SK-N-SH (cell line): ENCODE measurements around the gene C19orf81. TPM values are rescaled to one million over a fixed set of nuclear protein-coding genes. Genes with fewer than 3 reads are reported as not detected.

Experiments used
- CTCF ChIA-PET: fragments of 300-600, 350-600 bp; formaldehyde crosslinking; extraction: SDS; loops from one replicate; lab custom pipeline; 2021; lab: Yijun Ruan, JAX
- POLR2A ChIA-PET: fragments of 350-600 bp; sonication (Branson Sonifier 250); formaldehyde crosslinking; extraction: SDS; loops from one replicate; lab custom pipeline; 2020; ENCODE audit warnings: antibody characterized with exemption, inconsistent platforms; lab: Yijun Ruan, JAX
- DNase-seq: peaks from one replicate; pipeline ENCODE4 v3.0.0; 2012
- H2AFZ ChIP-seq: fragments of 200-600 bp; sonication (generic); 2 replicates; pipeline ENCODE4 v1.8.1; 2016; ENCODE audit warnings: antibody characterized with exemption, mild to moderate bottlenecking, low read depth
- H3F3A ChIP-seq: fragments of 200-600 bp; sonication (generic); replicated peaks from 2 replicates; pipeline ENCODE3; 2016; ENCODE audit warnings: antibody characterized with exemption, mild to moderate bottlenecking; ENCODE audit not compliant: insufficient read depth
- H3K27ac ChIP-seq, 2 experiments: fragments of 200-500 bp in 1 of 2; fragments of 200-600 bp in 1 of 2; sonication (Bioruptor generic) in 1 of 2; sonication (generic), shearing (Covaris generic) in 1 of 2; 2 replicates each; pipeline versions ENCODE4 v1.5.1 to v1.6.1; 2014 to 2016; ENCODE audit warnings: low read depth in 2 of 2, inconsistent platforms in 1 of 2, low read length in 1 of 2, mild to moderate bottlenecking in 1 of 2, mixed read lengths in 1 of 2
- H3K27me3 ChIP-seq: fragments of 200-600 bp; sonication (generic), shearing (Covaris generic); 2 replicates; pipeline ENCODE4 v1.6.1; 2016; ENCODE audit warnings: mixed run types; ENCODE audit not compliant: insufficient read depth
- H3K36me3 ChIP-seq, 2 experiments: fragments of 200-500 bp in 1 of 2; fragments of 200-600 bp in 1 of 2; sonication (Bioruptor generic) in 1 of 2; sonication (generic) in 1 of 2; replicated peaks in 1 of 2; 2 replicates each; pipeline versions ENCODE3 to v1.5.1; 2014 to 2016; ENCODE audit warnings: low read length in 1 of 2, mild to moderate bottlenecking in 1 of 2; ENCODE audit not compliant: insufficient read depth in 2 of 2, control insufficient read depth in 1 of 2
- H3K4me1 ChIP-seq, 2 experiments: fragments of 200-500 bp in 1 of 2; fragments of 200-600 bp in 1 of 2; sonication (Bioruptor generic) in 1 of 2; sonication (generic), shearing (Covaris generic) in 1 of 2; 2 replicates each; pipeline versions ENCODE4 v1.5.1 to v1.6.1; 2014 to 2016; ENCODE audit warnings: low read depth in 1 of 2, low read length in 1 of 2, mixed run types in 1 of 2; ENCODE audit not compliant: insufficient read depth in 2 of 2, control insufficient read depth in 1 of 2
- H3K4me2 ChIP-seq: fragments of 200-600 bp; sonication (generic), shearing (Covaris generic); 2 replicates; pipeline ENCODE4 v1.6.1; 2017; ENCODE audit warnings: mixed run types
- H3K4me3 ChIP-seq, 2 experiments: fragments of 200-500 bp in 1 of 2; fragments of 200-600 bp in 1 of 2; sonication (Bioruptor generic) in 1 of 2; sonication (generic), shearing (Covaris generic) in 1 of 2; 2 replicates each; pipeline versions ENCODE4 v1.5.1 to v1.8.1; 2014 to 2016; ENCODE audit warnings: low read depth in 2 of 2, inconsistent platforms in 1 of 2, low read length in 1 of 2, mild to moderate bottlenecking in 1 of 2, mixed read lengths in 1 of 2, moderate library complexity in 1 of 2
- H3K79me2 ChIP-seq: fragments of 200-600 bp; sonication (generic); 2 replicates; pipeline ENCODE4 v1.8.1; 2017; ENCODE audit warnings: mild to moderate bottlenecking; ENCODE audit not compliant: insufficient read depth
- H3K9ac ChIP-seq: fragments of 200-600 bp; sonication (generic); 2 replicates; pipeline ENCODE4 v1.6.1; 2017; ENCODE audit warnings: mixed run types
- H3K9me2 ChIP-seq: fragments of 200-600 bp; sonication (generic); 2 replicates; pipeline ENCODE4 v1.6.1; 2017; ENCODE audit warnings: mixed run types
- H3K9me3 ChIP-seq: fragments of 200-600 bp; sonication (generic); 2 replicates; pipeline ENCODE4 v1.6.1; 2017; ENCODE audit warnings: mixed run types, mild to moderate bottlenecking, moderate library complexity
- H4K20me1 ChIP-seq: fragments of 200-600 bp; sonication (generic); 2 replicates; pipeline ENCODE4 v1.6.1; 2017; ENCODE audit warnings: mild to moderate bottlenecking, mixed run types; ENCODE audit not compliant: insufficient read depth
- FOXJ3 ChIP-seq: sonication (generic); formaldehyde crosslinking; IDR thresholded peaks from 2 replicates; pipeline ENCODE4 v1.5.1; 2020; ENCODE audit warnings: mild to moderate bottlenecking, missing genetic modification reagents
- GABPA ChIP-seq: IDR thresholded peaks from 2 replicates; pipeline ENCODE4 v1.4.0; 2012; ENCODE audit warnings: low read depth, mild to moderate bottlenecking
- MEF2A ChIP-seq: IDR thresholded peaks from 2 replicates; pipeline ENCODE4 v1.4.0; 2012; ENCODE audit warnings: low read depth, borderline replicate concordance
- POLR2AphosphoS5 ChIP-seq: IDR thresholded peaks from 2 replicates; pipeline ENCODE4 v1.6.1; 2012; ENCODE audit warnings: low read depth, low read length
- RFX5 ChIP-seq: IDR thresholded peaks from 2 replicates; pipeline ENCODE4 v1.6.1; 2012; ENCODE audit warnings: mild to moderate bottlenecking, improper control_type of control experiment, low read length
- RXRA ChIP-seq: IDR thresholded peaks from 2 replicates; pipeline ENCODE4 v1.4.0; 2012; ENCODE audit warnings: low read depth, mild to moderate bottlenecking, borderline replicate concordance
- SMC3 ChIP-seq: IDR thresholded peaks from 2 replicates; pipeline ENCODE4 v1.6.1; 2012; ENCODE audit warnings: low read depth, low read length, improper control_type of control experiment
- TAF1 ChIP-seq: IDR thresholded peaks from 2 replicates; pipeline ENCODE4 v1.6.1; 2012; ENCODE audit warnings: low read depth, mild to moderate bottlenecking, low read length, moderate library complexity, borderline replicate concordance
- WGBS: methylation state at CpG from one replicate; pipeline ENCODE4 v1.1.6; 2017; ENCODE audit warnings: low lambda C conversion rate; 5-methylcytosine and 5-hydroxymethylcytosine counted together
- polyA plus RNA-seq, 3 experiments: library from polyadenylated mRNA; depleted of rRNA; stranded (reverse); fragments of >200 nt; gene quantifications; 2 replicates each; pipeline ENCODE4 v1.2.3, GENCODE V29; 2012
- TF ChIP-seq, protein P1 (sequence below): fragments of 150-350 bp; IDR thresholded peaks from 2 replicates; pipeline ENCODE4 v1.6.1; 2017; ENCODE audit warnings: antibody characterized with exemption, low read length, low read depth, borderline replicate concordance
- TF ChIP-seq, protein P2 (sequence below): IDR thresholded peaks from 2 replicates; pipeline ENCODE4 v1.4.0; 2012; ENCODE audit warnings: low read depth, borderline replicate concordance
- TF ChIP-seq, protein P3 (sequence below): IDR thresholded peaks from 2 replicates; pipeline ENCODE4 v1.4.0; 2012; ENCODE audit warnings: low read depth, borderline replicate concordance

C19orf81 gene
- polyA plus RNA-seq, 1 of the 3 experiments (the other 2 are of a cell fraction) = 5.7 TPM

DNA sequence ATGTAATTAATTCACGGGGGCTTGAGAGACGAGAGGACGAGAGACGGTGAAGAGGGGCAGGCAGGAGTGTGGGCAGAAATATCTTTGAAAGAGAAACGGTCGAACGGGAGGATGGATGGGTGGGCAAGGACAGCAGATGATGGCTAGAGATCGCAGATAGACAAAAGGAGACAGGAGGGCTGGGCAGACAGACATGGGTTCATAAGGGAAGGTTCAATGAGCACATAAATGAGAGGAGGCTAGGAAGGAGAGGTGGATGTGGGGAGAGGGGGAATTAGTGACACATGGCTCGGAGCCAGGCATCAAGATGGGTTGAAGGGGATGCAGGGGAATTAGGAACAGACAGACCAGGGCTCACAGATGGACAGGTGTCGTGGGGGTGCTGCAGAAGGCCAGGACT, 10.6 kb upstream of the C19orf81 start:
- no peak overlapping the region for H3K27ac ChIP-seq
- H4K20me1 ChIP-seq = no peaks in the 10 kb centered on the region
- no peak for DNase-seq
- WGBS = 20% methylated on average over 10 of the region's 10 CpGs
- no peaks in the 10 kb centered on the region for H3F3A ChIP-seq
- H3K4me1 ChIP-seq = peaks cover 0 to 8% of the 10 kb centered on the region in 2 experiments; a peak in 1 of 4 replicates
- ChIA-PET POLR2A (interaction anchor here (0.6 kb wide), 1 partner anchor 104 kb away, joined by 3 read pairs; no protein-coding TSS in a partner anchor), CTCF (interaction anchor here (0.9 kb wide), 1 partner anchor 101 kb away, joined by 3 read pairs; no protein-coding TSS in a partner anchor)
- H3K27me3 ChIP-seq = peaks cover 5% of the 10 kb centered on the region; the same call in 1 of the 2 replicates
- no peak overlapping the region for H2AFZ ChIP-seq
- H3K9me3 ChIP-seq = no peaks in the 10 kb centered on the region; the same call in 1 of the 2 replicates
- H3K4me2 ChIP-seq = peak overlapping the region; percentile 96
- H3K4me3 ChIP-seq = peak overlapping the region; percentile 65 to 83; a peak in 3 of 4 replicates
- no peak overlapping the region for H3K9ac ChIP-seq
- TF ChIP-seq FOXJ3 (CRISPR knock-in tag) (no peak), TAF1 (no peak), SMC3 (no peak), RFX5 (no peak), MEF2A (no peak), POLR2AphosphoS5 (no peak), RXRA (no peak), GABPA (no peak)
- TF ChIP-seq, protein P1, sequence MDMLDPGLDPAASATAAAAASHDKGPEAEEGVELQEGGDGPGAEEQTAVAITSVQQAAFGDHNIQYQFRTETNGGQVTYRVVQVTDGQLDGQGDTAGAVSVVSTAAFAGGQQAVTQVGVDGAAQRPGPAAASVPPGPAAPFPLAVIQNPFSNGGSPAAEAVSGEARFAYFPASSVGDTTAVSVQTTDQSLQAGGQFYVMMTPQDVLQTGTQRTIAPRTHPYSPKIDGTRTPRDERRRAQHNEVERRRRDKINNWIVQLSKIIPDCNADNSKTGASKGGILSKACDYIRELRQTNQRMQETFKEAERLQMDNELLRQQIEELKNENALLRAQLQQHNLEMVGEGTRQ = no peak
- TF ChIP-seq, protein P2, sequence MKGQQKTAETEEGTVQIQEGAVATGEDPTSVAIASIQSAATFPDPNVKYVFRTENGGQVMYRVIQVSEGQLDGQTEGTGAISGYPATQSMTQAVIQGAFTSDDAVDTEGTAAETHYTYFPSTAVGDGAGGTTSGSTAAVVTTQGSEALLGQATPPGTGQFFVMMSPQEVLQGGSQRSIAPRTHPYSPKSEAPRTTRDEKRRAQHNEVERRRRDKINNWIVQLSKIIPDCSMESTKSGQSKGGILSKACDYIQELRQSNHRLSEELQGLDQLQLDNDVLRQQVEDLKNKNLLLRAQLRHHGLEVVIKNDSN = no peak
- TF ChIP-seq, protein P3, sequence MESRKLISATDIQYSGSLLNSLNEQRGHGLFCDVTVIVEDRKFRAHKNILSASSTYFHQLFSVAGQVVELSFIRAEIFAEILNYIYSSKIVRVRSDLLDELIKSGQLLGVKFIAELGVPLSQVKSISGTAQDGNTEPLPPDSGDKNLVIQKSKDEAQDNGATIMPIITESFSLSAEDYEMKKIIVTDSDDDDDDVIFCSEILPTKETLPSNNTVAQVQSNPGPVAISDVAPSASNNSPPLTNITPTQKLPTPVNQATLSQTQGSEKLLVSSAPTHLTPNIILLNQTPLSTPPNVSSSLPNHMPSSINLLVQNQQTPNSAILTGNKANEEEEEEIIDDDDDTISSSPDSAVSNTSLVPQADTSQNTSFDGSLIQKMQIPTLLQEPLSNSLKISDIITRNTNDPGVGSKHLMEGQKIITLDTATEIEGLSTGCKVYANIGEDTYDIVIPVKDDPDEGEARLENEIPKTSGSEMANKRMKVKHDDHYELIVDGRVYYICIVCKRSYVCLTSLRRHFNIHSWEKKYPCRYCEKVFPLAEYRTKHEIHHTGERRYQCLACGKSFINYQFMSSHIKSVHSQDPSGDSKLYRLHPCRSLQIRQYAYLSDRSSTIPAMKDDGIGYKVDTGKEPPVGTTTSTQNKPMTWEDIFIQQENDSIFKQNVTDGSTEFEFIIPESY = no peak
- TF ChIP-seq, all 33 proteins: peak for 0
- no peaks in the 10 kb centered on the region for H3K79me2 ChIP-seq
- H3K9me2 ChIP-seq = no peaks in the 10 kb centered on the region
- no peaks in the 10 kb centered on the region for H3K36me3 ChIP-seq
